CD4-positive, alpha-beta T cell (primary cell): ENCODE data around the gene MAN2B2. TPM values are rescaled to one million over a fixed set of nuclear protein-coding genes. Genes with fewer than 3 reads are reported as not detected.

Experiments
- ATAC-seq: fragments of 200-7000 bp; cut with Tn5 transposase; one replicate; pipeline ENCODE4 v1.10.0; 2022; ENCODE audit warnings: mild to moderate bottlenecking; ENCODE audit not compliant: poor library complexity
- CTCF ChIA-PET: fragments of 350-600 bp; sonication (Branson Sonifier 250); formaldehyde crosslinking; loops from one replicate; lab custom pipeline; 2021; ENCODE audit warnings: antibody characterized with exemption, inconsistent platforms; lab: Charles Lee
- POLR2A ChIA-PET: fragments of 350-600 bp; sonication (Branson Sonifier 250); formaldehyde crosslinking; loops from one replicate; lab custom pipeline; 2021; ENCODE audit warnings: antibody characterized with exemption, inconsistent platforms; lab: Charles Lee
- DNase-seq, 14 experiments: peaks; one replicate each; pipeline ENCODE4 v3.0.0-alpha.2; 2013 to 2020; ENCODE audit warnings: mixed read lengths in 2 of 14
- H3K27ac ChIP-seq, 2 donors: one replicate each; pipeline versions ENCODE4 v1.5.1 to v1.7.0; 2013; ENCODE audit warnings: low read length in 2 of 2, low read depth in 1 of 2, mild to moderate bottlenecking in 1 of 2
- H3K27me3 ChIP-seq, 2 experiments: 1 replicate in 1 of 2; 2 replicates in 1 of 2; pipeline versions ENCODE4 v1.6.1 to v1.7.0; 2013; ENCODE audit warnings: low read length in 2 of 2, control low read depth in 1 of 2, mild to moderate bottlenecking in 1 of 2, moderate library complexity in 1 of 2; ENCODE audit not compliant: insufficient read depth in 2 of 2, control insufficient read depth in 1 of 2
- H3K36me3 ChIP-seq: one replicate; pipeline ENCODE4 v1.6.1; 2013; ENCODE audit warnings: low read length, control low read depth; ENCODE audit not compliant: insufficient read depth
- H3K4me1 ChIP-seq: one replicate; pipeline ENCODE4 v1.6.1; 2013; ENCODE audit warnings: low read length, control low read depth; ENCODE audit not compliant: insufficient read depth
- H3K4me3 ChIP-seq: one replicate; pipeline ENCODE4 v1.5.1; 2013; ENCODE audit warnings: mild to moderate bottlenecking, low read length, moderate library complexity
- H3K9me3 ChIP-seq, 2 experiments: 1 replicate in 1 of 2; 2 replicates in 1 of 2; pipeline versions ENCODE4 v1.6.1 to v1.7.0; 2013; ENCODE audit warnings: low read length in 2 of 2, mild to moderate bottlenecking in 2 of 2, control low read depth in 1 of 2, moderate library complexity in 1 of 2; ENCODE audit not compliant: control insufficient read depth in 1 of 2, insufficient read depth in 1 of 2
- H3K27ac Mint-ChIP-seq: one replicate; pipeline ENCODE4 v1.8.0; 2020; ENCODE audit warnings: mixed read lengths
- H3K27me3 Mint-ChIP-seq: one replicate; pipeline ENCODE4 v1.8.0; 2021; ENCODE audit warnings: mixed read lengths
- H3K36me3 Mint-ChIP-seq: one replicate; pipeline ENCODE4 v1.8.0; 2021; ENCODE audit warnings: low read depth, mixed read lengths
- H3K4me1 Mint-ChIP-seq: one replicate; pipeline ENCODE4 v1.8.0; 2021; ENCODE audit warnings: low read depth, mixed read lengths
- H3K4me3 Mint-ChIP-seq: one replicate; pipeline ENCODE4 v1.8.0; 2020; ENCODE audit warnings: mild to moderate bottlenecking, mixed read lengths
- H3K9me3 Mint-ChIP-seq: one replicate; pipeline ENCODE4 v1.8.0; 2020; ENCODE audit warnings: mixed read lengths
- intact Hi-C, 2 experiments: fragments of 100-400 bp; cut with DNase I in 1 of 2; cut with micrococcal nuclease in 1 of 2; formaldehyde crosslinking; loops; one replicate each; pipeline versions ENCODE4 v1.15.1 to v1.9.0; 2023 to 2025; cut with DNase I, micrococcal nuclease
- total RNA-seq, 174 experiments: library from RNA in 2 of 174; stranded (reverse) in 2 of 174; gene quantifications; one replicate each; pipeline ENCODE4 v1.2.3 and lab custom pipeline; 2021 to 2026
- TF ChIP-seq, protein P1 (sequence below): fragments of 200-600 bp; IDR thresholded peaks from one replicate; pipeline ENCODE4 v1.8.0; 2022; ENCODE audit warnings: antibody characterized with exemption, mild to moderate bottlenecking

Gene MAN2B2
- total RNA-seq, 2 experiments from 2014 or later = 25.9 to 28.5 TPM

- peaks cover 90% of the 10 kb centered on the region for H3K36me3 ChIP-seq
- no peak for ATAC-seq
- Mint-ChIP-seq H3K4me1 (no peaks in the 10 kb centered on the region), H3K27me3 (no peaks in the 10 kb centered on the region), H3K36me3 (peaks cover 94% of the 10 kb centered on the region), H3K27ac (no peak overlapping the region), H3K9me3 (no peaks in the 10 kb centered on the region), H3K4me3 (no peak overlapping the region)
- no peak for DNase-seq
- H3K4me3 ChIP-seq = no peak overlapping the region
- POLR2A ChIA-PET = no interaction called here
- no peak overlapping the region for H3K27ac ChIP-seq
- H3K4me1 ChIP-seq = no peaks in the 10 kb centered on the region
- CTCF ChIA-PET = interaction anchor here (0.6 kb wide), 1 partner anchor 53 kb away, joined by 3 read pairs; no protein-coding TSS in a partner anchor
- no peaks in the 10 kb centered on the region for H3K27me3 ChIP-seq
- intact Hi-C loops = no loop called here
- peaks cover 0 to 12% of the 10 kb centered on the region in 2 experiments for H3K9me3 ChIP-seq
- TF ChIP-seq, protein P1, sequence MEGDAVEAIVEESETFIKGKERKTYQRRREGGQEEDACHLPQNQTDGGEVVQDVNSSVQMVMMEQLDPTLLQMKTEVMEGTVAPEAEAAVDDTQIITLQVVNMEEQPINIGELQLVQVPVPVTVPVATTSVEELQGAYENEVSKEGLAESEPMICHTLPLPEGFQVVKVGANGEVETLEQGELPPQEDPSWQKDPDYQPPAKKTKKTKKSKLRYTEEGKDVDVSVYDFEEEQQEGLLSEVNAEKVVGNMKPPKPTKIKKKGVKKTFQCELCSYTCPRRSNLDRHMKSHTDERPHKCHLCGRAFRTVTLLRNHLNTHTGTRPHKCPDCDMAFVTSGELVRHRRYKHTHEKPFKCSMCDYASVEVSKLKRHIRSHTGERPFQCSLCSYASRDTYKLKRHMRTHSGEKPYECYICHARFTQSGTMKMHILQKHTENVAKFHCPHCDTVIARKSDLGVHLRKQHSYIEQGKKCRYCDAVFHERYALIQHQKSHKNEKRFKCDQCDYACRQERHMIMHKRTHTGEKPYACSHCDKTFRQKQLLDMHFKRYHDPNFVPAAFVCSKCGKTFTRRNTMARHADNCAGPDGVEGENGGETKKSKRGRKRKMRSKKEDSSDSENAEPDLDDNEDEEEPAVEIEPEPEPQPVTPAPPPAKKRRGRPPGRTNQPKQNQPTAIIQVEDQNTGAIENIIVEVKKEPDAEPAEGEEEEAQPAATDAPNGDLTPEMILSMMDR = no peak
These were observed 36.0 kb downstream of the MAN2B2 start for GRCh38 chr4:6610856-6611430.

DNA sequence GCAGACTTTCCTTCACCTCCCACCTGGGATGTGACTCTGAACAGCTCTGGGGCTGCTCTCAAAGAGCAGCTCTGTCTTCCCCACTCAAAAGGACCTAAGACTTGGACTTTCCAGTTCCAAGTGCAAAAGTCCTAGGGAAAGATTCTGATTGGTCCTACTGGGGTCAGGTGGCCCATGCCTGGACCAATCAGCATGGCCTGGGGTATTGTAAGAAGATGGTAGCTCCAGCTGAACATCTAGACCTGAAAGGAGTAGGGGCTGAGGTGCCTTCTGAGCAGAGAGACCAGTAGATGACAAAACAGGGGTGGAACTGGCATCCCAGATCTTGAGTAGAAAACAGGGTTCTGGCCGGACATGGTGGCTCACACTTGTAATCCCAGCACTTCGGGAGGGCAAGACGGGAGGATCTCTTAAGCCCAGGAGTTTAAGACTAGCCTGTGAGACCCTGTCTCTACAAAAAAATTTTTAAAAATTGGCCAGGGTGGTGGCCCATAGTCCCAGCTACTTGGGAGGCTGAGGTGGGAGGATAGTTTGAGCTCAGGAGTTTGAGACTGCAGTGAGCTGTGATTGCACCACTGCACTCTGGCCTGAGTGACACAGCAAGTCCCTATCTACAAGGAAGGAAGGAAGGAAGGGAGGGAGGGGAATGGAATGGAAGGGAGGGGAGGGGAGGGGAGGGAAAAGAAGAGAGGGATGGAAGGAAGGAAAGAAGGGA, 38.1 kb downstream of the MAN2B2 start:
- Mint-ChIP-seq H3K4me1 (no peaks in the 10 kb centered on the region), H3K9me3 (no peaks in the 10 kb centered on the region), H3K4me3 (no peak overlapping the region), H3K36me3 (peaks cover 94% of the 10 kb centered on the region), H3K27me3 (no peaks in the 10 kb centered on the region), H3K27ac (no peak overlapping the region)
- peaks cover 0 to 11% of the 10 kb centered on the region in 2 experiments for H3K9me3 ChIP-seq
- no peak overlapping the region for H3K27ac ChIP-seq
- DNase-seq = no peak
- intact Hi-C loops = no loop called here
- no peaks in the 10 kb centered on the region for H3K4me1 ChIP-seq
- H3K4me3 ChIP-seq = no peak overlapping the region
- no peaks in the 10 kb centered on the region for H3K27me3 ChIP-seq
- TF ChIP-seq, protein P1 = no peak
- peaks cover 87% of the 10 kb centered on the region for H3K36me3 ChIP-seq
- ATAC-seq = no peak
- ChIA-PET CTCF (no interaction called here), POLR2A (interaction anchor here (0.6 kb wide), 1 partner anchor 455 kb away, joined by 3 read pairs; the partner anchor contains the start of gene GRPEL1)

GRCh38 chr4:6613676-6614651, 39.0 kb downstream of the MAN2B2 start:
- Mint-ChIP-seq H3K27me3 (no peaks in the 10 kb centered on the region), H3K27ac (no peak overlapping the region), H3K4me1 (no peaks in the 10 kb centered on the region), H3K9me3 (no peaks in the 10 kb centered on the region), H3K36me3 (peaks cover 93% of the 10 kb centered on the region), H3K4me3 (no peak overlapping the region)
- H3K36me3 ChIP-seq = peaks cover 87% of the 10 kb centered on the region
- POLR2A ChIA-PET = interaction anchor here (0.6 kb wide), 1 partner anchor 454 kb away, joined by 3 read pairs; the partner anchor contains the start of gene GRPEL1
- no peak overlapping the region for H3K27ac ChIP-seq
- ATAC-seq = no peak
- H3K4me1 ChIP-seq = no peaks in the 10 kb centered on the region
- TF ChIP-seq, protein P1 = no peak
- CTCF ChIA-PET = no interaction called here
- no peaks in the 10 kb centered on the region for H3K27me3 ChIP-seq
- no peak for DNase-seq
- H3K4me3 ChIP-seq = no peak overlapping the region
- intact Hi-C loops = no loop called here
- peaks cover 0 to 11% of the 10 kb centered on the region in 2 experiments for H3K9me3 ChIP-seq
